ENCODE measurements around the gene CNTNAP5.

CNTNAP5 gene

GRCh38 chr2:124713969-124714368, 688.9 kb downstream of the CNTNAP5 start:
- H3K4me1 ChIP-seq (ENCODE audit: control insufficient read depth, insufficient read depth, low read length) = no peaks in the 10 kb centered on the region

DNA sequence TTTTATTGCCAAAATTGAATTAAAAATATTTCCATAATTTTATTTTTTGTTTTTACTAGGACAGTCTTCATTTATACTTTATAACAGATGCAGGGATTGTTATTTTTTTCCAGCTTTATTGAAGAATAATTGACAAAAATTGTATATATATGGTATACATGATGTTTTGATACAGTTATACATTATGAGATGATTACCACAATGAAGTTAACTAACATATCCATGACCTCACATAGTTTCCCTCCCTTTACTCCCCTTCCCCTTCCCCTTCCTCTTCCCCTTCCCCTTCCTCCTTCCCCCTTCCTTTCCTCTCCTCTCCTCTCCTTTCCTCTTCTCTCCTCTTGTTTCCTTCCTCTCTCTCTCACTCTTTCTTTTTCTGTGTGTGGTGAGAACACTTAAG, 700.1 kb downstream of the CNTNAP5 start:
- no peaks in the 10 kb centered on the region for H3K4me1 ChIP-seq (ENCODE audit: control insufficient read depth, insufficient read depth, low read length)
- no peak overlapping the region for H3K4me3 ChIP-seq (ENCODE audit: low read length)
- H3K4me2 ChIP-seq (ENCODE audit: low read length) = no peak overlapping the region
- no peaks in the 10 kb centered on the region for H3K36me3 ChIP-seq (ENCODE audit: insufficient read depth, low read length)
- no peaks in the 10 kb centered on the region for H3K27me3 ChIP-seq (ENCODE audit: control insufficient read depth, insufficient read depth, low read length)
- H3K9ac ChIP-seq (ENCODE audit: low read depth, low read length) = no peak overlapping the region
- H3K9me3 ChIP-seq (replicated peaks; ENCODE audit: low read length) = peaks cover 5% of the 10 kb centered on the region

More at GRCh38 chr2:124713969-124714368, 688.9 kb downstream of the CNTNAP5 start:
- Histone ChIP-seq H3K4me3 (ENCODE audit: low read length) (no peak overlapping the region), H3K4me2 (ENCODE audit: low read length) (no peak overlapping the region), H3K9ac (ENCODE audit: low read depth, low read length) (no peak overlapping the region), H3K9me3 (replicated peaks; ENCODE audit: low read length) (peaks cover 2% of the 10 kb centered on the region), H3K36me3 (ENCODE audit: insufficient read depth, low read length) (no peaks in the 10 kb centered on the region), H3K27me3 (ENCODE audit: control insufficient read depth, insufficient read depth, low read length) (no peaks in the 10 kb centered on the region)

- H3K36me3 ChIP-seq (ENCODE audit: insufficient read depth, low read length) = no peaks in the 10 kb centered on the region
- no peaks in the 10 kb centered on the region for H3K27me3 ChIP-seq (ENCODE audit: control insufficient read depth, insufficient read depth, low read length)
- peaks cover 3% of the 10 kb centered on the region for H3K9me3 ChIP-seq (replicated peaks; ENCODE audit: low read length)
- H3K4me1 ChIP-seq (ENCODE audit: control insufficient read depth, insufficient read depth, low read length) = no peaks in the 10 kb centered on the region
- H3K4me2 ChIP-seq (ENCODE audit: low read length) = no peak overlapping the region
- H3K9ac ChIP-seq (ENCODE audit: low read depth, low read length) = no peak overlapping the region
- H3K4me3 ChIP-seq (ENCODE audit: low read length) = no peak overlapping the region
Observed at GRCh38 chr2:124740636-124741035, 715.5 kb downstream of the CNTNAP5 start.

- Histone ChIP-seq H3K4me2 (ENCODE audit: low read length) (no peak overlapping the region), H3K4me3 (ENCODE audit: low read length) (no peak overlapping the region), H3K4me1 (ENCODE audit: control insufficient read depth, insufficient read depth, low read length) (no peaks in the 10 kb centered on the region), H3K36me3 (ENCODE audit: insufficient read depth, low read length) (no peaks in the 10 kb centered on the region), H3K9ac (ENCODE audit: low read depth, low read length) (no peak overlapping the region), H3K27me3 (ENCODE audit: control insufficient read depth, insufficient read depth, low read length) (no peaks in the 10 kb centered on the region), H3K9me3 (replicated peaks; ENCODE audit: low read length) (peaks cover 3% of the 10 kb centered on the region)
Observed at GRCh38 chr2:124753842-124754241, 728.8 kb downstream of the CNTNAP5 start.

DNA sequence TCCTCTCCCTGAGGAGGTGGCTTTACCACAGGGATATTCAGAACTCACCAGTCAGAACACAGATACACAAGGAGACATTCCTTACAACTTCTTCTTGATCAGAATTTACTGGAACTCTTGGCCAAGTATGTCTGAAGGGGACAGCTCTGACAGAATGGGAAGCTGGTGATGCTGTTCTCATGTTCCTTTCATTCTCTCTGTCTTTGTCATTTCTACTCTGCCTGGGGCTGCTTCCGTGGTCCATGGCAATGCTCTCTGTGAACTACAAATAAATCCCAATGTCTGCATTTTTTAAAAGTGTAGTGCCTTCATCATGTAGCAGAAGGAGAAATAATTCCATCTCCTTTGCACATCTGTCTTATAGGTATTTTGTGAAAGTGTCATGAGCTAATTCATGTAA, 730.3 kb downstream of the CNTNAP5 start:
- H3K4me2 ChIP-seq (ENCODE audit: low read length) = no peak overlapping the region
- H3K27me3 ChIP-seq (ENCODE audit: control insufficient read depth, insufficient read depth, low read length) = no peaks in the 10 kb centered on the region
- H3K36me3 ChIP-seq (ENCODE audit: insufficient read depth, low read length) = no peaks in the 10 kb centered on the region
- H3K9me3 ChIP-seq (replicated peaks; ENCODE audit: low read length) = no peaks in the 10 kb centered on the region
- H3K9ac ChIP-seq (ENCODE audit: low read depth, low read length) = no peak overlapping the region
- no peak overlapping the region for H3K4me3 ChIP-seq (ENCODE audit: low read length)
- no peaks in the 10 kb centered on the region for H3K4me1 ChIP-seq (ENCODE audit: control insufficient read depth, insufficient read depth, low read length)

GRCh38 chr2:124756048-124756447, 731.0 kb downstream of the CNTNAP5 start:
- Histone ChIP-seq H3K9me3 (replicated peaks; ENCODE audit: low read length) (no peaks in the 10 kb centered on the region), H3K36me3 (ENCODE audit: insufficient read depth, low read length) (no peaks in the 10 kb centered on the region), H3K4me1 (ENCODE audit: control insufficient read depth, insufficient read depth, low read length) (no peaks in the 10 kb centered on the region), H3K4me2 (ENCODE audit: low read length) (no peak overlapping the region), H3K9ac (ENCODE audit: low read depth, low read length) (no peak overlapping the region), H3K4me3 (ENCODE audit: low read length) (no peak overlapping the region), H3K27me3 (ENCODE audit: control insufficient read depth, insufficient read depth, low read length) (no peaks in the 10 kb centered on the region)

- Histone ChIP-seq H3K4me3 (ENCODE audit: low read length) (no peak overlapping the region), H3K9me3 (replicated peaks; ENCODE audit: low read length) (peaks cover 3% of the 10 kb centered on the region), H3K36me3 (ENCODE audit: insufficient read depth, low read length) (no peaks in the 10 kb centered on the region), H3K9ac (ENCODE audit: low read depth, low read length) (no peak overlapping the region), H3K27me3 (ENCODE audit: control insufficient read depth, insufficient read depth, low read length) (no peaks in the 10 kb centered on the region), H3K4me2 (ENCODE audit: low read length) (no peak overlapping the region), H3K4me1 (ENCODE audit: control insufficient read depth, insufficient read depth, low read length) (no peaks in the 10 kb centered on the region)
Observed at GRCh38 chr2:124762388-124762787, 737.3 kb downstream of the CNTNAP5 start.

GRCh38 chr2:124763611-124764010, 738.5 kb downstream of the CNTNAP5 start:
- Histone ChIP-seq H3K4me1 (ENCODE audit: control insufficient read depth, insufficient read depth, low read length) (no peaks in the 10 kb centered on the region), H3K4me2 (ENCODE audit: low read length) (no peak overlapping the region), H3K4me3 (ENCODE audit: low read length) (no peak overlapping the region), H3K27me3 (ENCODE audit: control insufficient read depth, insufficient read depth, low read length) (no peaks in the 10 kb centered on the region), H3K9ac (ENCODE audit: low read depth, low read length) (no peak overlapping the region), H3K9me3 (replicated peaks; ENCODE audit: low read length) (peaks cover 3% of the 10 kb centered on the region), H3K36me3 (ENCODE audit: insufficient read depth, low read length) (no peaks in the 10 kb centered on the region)

- H3K36me3 ChIP-seq (ENCODE audit: insufficient read depth, low read length) = no peaks in the 10 kb centered on the region
- no peak overlapping the region for H3K9ac ChIP-seq (ENCODE audit: low read depth, low read length)
- no peaks in the 10 kb centered on the region for H3K4me1 ChIP-seq (ENCODE audit: control insufficient read depth, insufficient read depth, low read length)
- no peak overlapping the region for H3K4me3 ChIP-seq (ENCODE audit: low read length)
- H3K4me2 ChIP-seq (ENCODE audit: low read length) = no peak overlapping the region
- peaks cover 10% of the 10 kb centered on the region for H3K9me3 ChIP-seq (replicated peaks; ENCODE audit: low read length)
- no peaks in the 10 kb centered on the region for H3K27me3 ChIP-seq (ENCODE audit: control insufficient read depth, insufficient read depth, low read length)
Observed at GRCh38 chr2:124774781-124775180, 749.7 kb downstream of the CNTNAP5 start.

- Histone ChIP-seq H3K4me1 (ENCODE audit: control insufficient read depth, insufficient read depth, low read length) (no peaks in the 10 kb centered on the region), H3K27me3 (ENCODE audit: control insufficient read depth, insufficient read depth, low read length) (no peaks in the 10 kb centered on the region), H3K4me2 (ENCODE audit: low read length) (no peak overlapping the region)
Observed at GRCh38 chr2:124776332-124776731, 751.2 kb downstream of the CNTNAP5 start.

DNA sequence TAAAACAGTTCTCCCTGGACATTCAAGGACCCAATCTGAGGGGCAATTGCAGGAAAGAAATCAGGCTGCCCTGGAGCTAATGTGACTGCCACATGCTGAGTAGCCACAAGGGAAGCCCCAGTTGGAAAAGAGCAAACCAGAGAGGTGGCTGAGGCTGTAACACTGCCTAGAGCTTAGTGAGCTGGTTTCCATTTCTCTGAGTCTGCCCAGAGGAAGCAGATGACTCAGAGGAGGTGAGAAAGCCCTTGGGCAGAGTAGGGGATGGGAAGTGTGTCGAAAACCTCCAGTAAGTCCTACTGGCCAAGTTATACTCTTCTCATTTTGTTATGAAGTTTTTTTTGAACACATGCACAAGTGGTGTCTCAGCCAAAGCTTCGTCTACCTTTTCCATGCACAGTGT, 753.0 kb downstream of the CNTNAP5 start:
- no peak overlapping the region for H3K4me2 ChIP-seq (ENCODE audit: low read length)
- H3K36me3 ChIP-seq (ENCODE audit: insufficient read depth, low read length) = no peaks in the 10 kb centered on the region
- no peak overlapping the region for H3K9ac ChIP-seq (ENCODE audit: low read depth, low read length)
- H3K27me3 ChIP-seq (ENCODE audit: control insufficient read depth, insufficient read depth, low read length) = no peaks in the 10 kb centered on the region
- H3K4me3 ChIP-seq (ENCODE audit: low read length) = no peak overlapping the region
- H3K9me3 ChIP-seq (replicated peaks; ENCODE audit: low read length) = peaks cover 6% of the 10 kb centered on the region
- no peaks in the 10 kb centered on the region for H3K4me1 ChIP-seq (ENCODE audit: control insufficient read depth, insufficient read depth, low read length)

More at GRCh38 chr2:124776332-124776731, 751.2 kb downstream of the CNTNAP5 start:
- Histone ChIP-seq H3K4me3 (ENCODE audit: low read length) (no peak overlapping the region), H3K36me3 (ENCODE audit: insufficient read depth, low read length) (no peaks in the 10 kb centered on the region), H3K9me3 (replicated peaks; ENCODE audit: low read length) (peaks cover 10% of the 10 kb centered on the region), H3K9ac (ENCODE audit: low read depth, low read length) (no peak overlapping the region)

- Histone ChIP-seq H3K27me3 (ENCODE audit: control insufficient read depth, insufficient read depth, low read length) (no peaks in the 10 kb centered on the region), H3K9ac (ENCODE audit: low read depth, low read length) (no peak overlapping the region), H3K9me3 (replicated peaks; ENCODE audit: low read length) (peaks cover 4% of the 10 kb centered on the region), H3K4me1 (ENCODE audit: control insufficient read depth, insufficient read depth, low read length) (no peaks in the 10 kb centered on the region), H3K36me3 (ENCODE audit: insufficient read depth, low read length) (no peaks in the 10 kb centered on the region), H3K4me2 (ENCODE audit: low read length) (no peak overlapping the region), H3K4me3 (ENCODE audit: low read length) (no peak overlapping the region)
Observed at GRCh38 chr2:124796647-124797046, 771.6 kb downstream of the CNTNAP5 start.
